HepG2 (cell line): ENCODE data around the gene POLN. TPM values are rescaled to one million over a fixed set of nuclear protein-coding genes. Genes with fewer than 3 reads are reported as not detected.
A peak's percentile ranks its signal among the peaks of the same experiment; 100 is the strongest.

Source experiments
- ARID5B ChIP-seq: IDR thresholded peaks from 2 replicates; pipeline ENCODE4 v1.4.0; 2020; ENCODE audit warnings: mild to moderate bottlenecking, missing genetic modification reagents
- CENPX ChIP-seq: sonication (generic); formaldehyde crosslinking; IDR thresholded peaks from 2 replicates; pipeline ENCODE4 v1.9.0; 2021; ENCODE audit warnings: mild to moderate bottlenecking, missing genetic modification reagents, moderate library complexity
- HOXA7 ChIP-seq: sonication (generic); formaldehyde crosslinking; IDR thresholded peaks from 2 replicates; pipeline ENCODE4 v1.8.1; 2022; ENCODE audit warnings: mild to moderate bottlenecking, missing genetic modification reagents, moderate library complexity
- IRF9 ChIP-seq: sonication (generic); formaldehyde crosslinking; IDR thresholded peaks from 2 replicates; pipeline ENCODE4 v1.8.0; 2022; ENCODE audit warnings: missing genetic modification reagents, mild to moderate bottlenecking, borderline replicate concordance
- NR2C2 ChIP-seq: sonication (generic); formaldehyde crosslinking; IDR thresholded peaks from 2 replicates; pipeline ENCODE4 v1.4.0; 2020; ENCODE audit warnings: missing genetic modification reagents, mild to moderate bottlenecking, moderate library complexity, borderline replicate concordance
- ZBTB7A ChIP-seq: sonication (generic); formaldehyde crosslinking; IDR thresholded peaks from 2 replicates; pipeline ENCODE4 v1.8.0; 2022; ENCODE audit warnings: mild to moderate bottlenecking, missing genetic modification reagents
- ZFP36L2 ChIP-seq: sonication (generic); formaldehyde crosslinking; IDR thresholded peaks from 2 replicates; pipeline ENCODE4 v1.4.0; 2020; ENCODE audit warnings: missing genetic modification reagents
- ZNF143 ChIP-seq: sonication (generic); formaldehyde crosslinking; IDR thresholded peaks from 2 replicates; pipeline ENCODE4 v1.4.0; 2020; ENCODE audit warnings: missing genetic modification reagents
- ZNF224 ChIP-seq: sonication (generic); formaldehyde crosslinking; IDR thresholded peaks from 2 replicates; pipeline ENCODE4 v1.5.0; 2020; ENCODE audit warnings: mild to moderate bottlenecking, missing genetic modification reagents
- ZNF281 ChIP-seq: sonication (generic); formaldehyde crosslinking; IDR thresholded peaks from 2 replicates; pipeline ENCODE4 v1.4.0; 2020; ENCODE audit warnings: missing genetic modification reagents, borderline replicate concordance
- ZNF7 ChIP-seq: IDR thresholded peaks from 2 replicates; pipeline ENCODE4 v1.6.1; 2016; ENCODE audit warnings: missing biosample characterization, missing genetic modification reagents
- ZNF766 ChIP-seq: sonication (generic); formaldehyde crosslinking; IDR thresholded peaks from 2 replicates; pipeline ENCODE4 v1.5.0; 2020; ENCODE audit warnings: missing genetic modification reagents, borderline replicate concordance
- polyA plus RNA-seq, 8 experiments: library from polyadenylated mRNA; depleted of rRNA in 3 of 8; stranded (reverse) in 7 of 8; unstranded in 1 of 8; fragments of >200 nt; fragmentation: Illumina TruSeq in 4 of 8; extraction: Trizol in 4 of 8; gene quantifications; 2 replicates each; pipeline versions ENCODE4 v1.2.1 to v1.2.3, GENCODE V29; 2011 to 2016; ENCODE audit warnings: low read depth in 4 of 8, missing spikeins in 1 of 8, mixed read lengths in 1 of 8; ENCODE audit not compliant: insufficient read depth in 1 of 8
- total RNA-seq, 5 experiments: library from RNA; depleted of rRNA; stranded (reverse); fragments of >200 nt; fragmentation: Illumina TruSeq; extraction: Trizol; gene quantifications; 2 replicates each; pipeline ENCODE4 v1.2.3, GENCODE V29; 2016; ENCODE audit warnings: low read depth in 1 of 5
- TF ChIP-seq, protein P1 (sequence below): fragments of 450-650 bp; IDR thresholded peaks from 2 replicates; pipeline ENCODE4 v1.6.1; 2016
- TF ChIP-seq, protein P2 (sequence below): sonication (generic); formaldehyde crosslinking; IDR thresholded peaks from 2 replicates; pipeline ENCODE4 v1.8.0; 2022; ENCODE audit warnings: missing genetic modification reagents, mild to moderate bottlenecking, moderate library complexity, borderline replicate concordance
- TF ChIP-seq, protein P3 (sequence below): sonication (generic); formaldehyde crosslinking; IDR thresholded peaks from 2 replicates; pipeline ENCODE4 v1.5.0; 2020; ENCODE audit warnings: mild to moderate bottlenecking, missing genetic modification reagents
- TF ChIP-seq, protein P4 (sequence below): sonication (generic); formaldehyde crosslinking; IDR thresholded peaks from 2 replicates; pipeline ENCODE4 v1.8.1; 2023; ENCODE audit warnings: mild to moderate bottlenecking, missing genetic modification reagents, borderline replicate concordance

POLN gene
- total and polyA plus RNA-seq, 2 of the 13 experiments (the other 11 are each of a cell fraction or from before 2014, with no cell fraction given) = 0.93 to 1.5 TPM

DNA sequence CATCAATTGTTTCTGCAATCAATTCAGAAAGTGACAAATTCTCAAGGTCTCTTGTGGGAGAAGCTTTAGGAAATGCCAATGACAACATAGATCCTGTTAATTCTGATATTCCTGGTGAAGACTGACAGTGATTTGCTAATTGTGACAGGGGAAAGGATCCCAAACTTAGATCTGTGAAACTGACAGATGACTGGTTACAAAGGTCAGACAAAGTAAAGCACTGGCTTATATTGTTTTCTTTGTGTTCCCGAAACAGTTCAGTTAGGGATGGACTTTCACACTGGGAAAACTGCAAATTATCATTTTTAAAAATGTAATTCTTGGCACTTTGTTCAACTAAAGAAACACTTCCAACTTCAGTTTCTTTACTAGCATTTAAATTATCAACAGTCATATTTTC, 152.7 kb downstream of the POLN start (continued):
- TF ChIP-seq, protein P1, sequence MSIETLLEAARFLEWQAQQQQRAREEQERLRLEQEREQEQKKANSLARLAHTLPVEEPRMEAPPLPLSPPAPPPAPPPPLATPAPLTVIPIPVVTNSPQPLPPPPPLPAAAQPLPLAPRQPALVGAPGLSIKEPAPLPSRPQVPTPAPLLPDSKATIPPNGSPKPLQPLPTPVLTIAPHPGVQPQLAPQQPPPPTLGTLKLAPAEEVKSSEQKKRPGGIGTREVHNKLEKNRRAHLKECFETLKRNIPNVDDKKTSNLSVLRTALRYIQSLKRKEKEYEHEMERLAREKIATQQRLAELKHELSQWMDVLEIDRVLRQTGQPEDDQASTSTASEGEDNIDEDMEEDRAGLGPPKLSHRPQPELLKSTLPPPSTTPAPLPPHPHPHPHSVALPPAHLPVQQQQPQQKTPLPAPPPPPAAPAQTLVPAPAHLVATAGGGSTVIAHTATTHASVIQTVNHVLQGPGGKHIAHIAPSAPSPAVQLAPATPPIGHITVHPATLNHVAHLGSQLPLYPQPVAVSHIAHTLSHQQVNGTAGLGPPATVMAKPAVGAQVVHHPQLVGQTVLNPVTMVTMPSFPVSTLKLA = no peak
- no peak for TF ChIP-seq ZBTB7A (CRISPR knock-in tag)
- TF ChIP-seq, protein P2, sequence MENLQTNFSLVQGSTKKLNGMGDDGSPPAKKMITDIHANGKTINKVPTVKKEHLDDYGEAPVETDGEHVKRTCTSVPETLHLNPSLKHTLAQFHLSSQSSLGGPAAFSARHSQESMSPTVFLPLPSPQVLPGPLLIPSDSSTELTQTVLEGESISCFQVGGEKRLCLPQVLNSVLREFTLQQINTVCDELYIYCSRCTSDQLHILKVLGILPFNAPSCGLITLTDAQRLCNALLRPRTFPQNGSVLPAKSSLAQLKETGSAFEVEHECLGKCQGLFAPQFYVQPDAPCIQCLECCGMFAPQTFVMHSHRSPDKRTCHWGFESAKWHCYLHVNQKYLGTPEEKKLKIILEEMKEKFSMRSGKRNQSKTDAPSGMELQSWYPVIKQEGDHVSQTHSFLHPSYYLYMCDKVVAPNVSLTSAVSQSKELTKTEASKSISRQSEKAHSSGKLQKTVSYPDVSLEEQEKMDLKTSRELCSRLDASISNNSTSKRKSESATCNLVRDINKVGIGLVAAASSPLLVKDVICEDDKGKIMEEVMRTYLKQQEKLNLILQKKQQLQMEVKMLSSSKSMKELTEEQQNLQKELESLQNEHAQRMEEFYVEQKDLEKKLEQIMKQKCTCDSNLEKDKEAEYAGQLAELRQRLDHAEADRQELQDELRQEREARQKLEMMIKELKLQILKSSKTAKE (CRISPR knock-in tag) = no peak
- TF ChIP-seq, protein P3, sequence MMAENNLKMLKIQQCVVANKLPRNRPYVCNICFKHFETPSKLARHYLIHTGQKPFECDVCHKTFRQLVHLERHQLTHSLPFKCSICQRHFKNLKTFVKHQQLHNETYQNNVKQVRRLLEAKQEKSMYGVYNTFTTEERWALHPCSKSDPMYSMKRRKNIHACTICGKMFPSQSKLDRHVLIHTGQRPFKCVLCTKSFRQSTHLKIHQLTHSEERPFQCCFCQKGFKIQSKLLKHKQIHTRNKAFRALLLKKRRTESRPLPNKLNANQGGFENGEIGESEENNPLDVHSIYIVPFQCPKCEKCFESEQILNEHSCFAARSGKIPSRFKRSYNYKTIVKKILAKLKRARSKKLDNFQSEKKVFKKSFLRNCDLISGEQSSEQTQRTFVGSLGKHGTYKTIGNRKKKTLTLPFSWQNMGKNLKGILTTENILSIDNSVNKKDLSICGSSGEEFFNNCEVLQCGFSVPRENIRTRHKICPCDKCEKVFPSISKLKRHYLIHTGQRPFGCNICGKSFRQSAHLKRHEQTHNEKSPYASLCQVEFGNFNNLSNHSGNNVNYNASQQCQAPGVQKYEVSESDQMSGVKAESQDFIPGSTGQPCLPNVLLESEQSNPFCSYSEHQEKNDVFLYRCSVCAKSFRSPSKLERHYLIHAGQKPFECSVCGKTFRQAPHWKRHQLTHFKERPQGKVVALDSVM (CRISPR knock-in tag) = no peak
- no peak for TF ChIP-seq ZNF143 (CRISPR knock-in tag)
- TF ChIP-seq NR2C2 (CRISPR knock-in tag) = no peak
- TF ChIP-seq ARID5B (CRISPR knock-in tag) = peak; percentile 13; the same call in 1 of the 2 replicates
- TF ChIP-seq ZNF766 (CRISPR knock-in tag) = no peak
- TF ChIP-seq HOXA7 (CRISPR knock-in tag) = no peak
- TF ChIP-seq ZNF224 (CRISPR knock-in tag) = no peak
- TF ChIP-seq ZFP36L2 (CRISPR knock-in tag) = no peak
- no peak for TF ChIP-seq ZNF281 (CRISPR knock-in tag)
- TF ChIP-seq IRF9 (CRISPR knock-in tag) = no peak
- no peak for TF ChIP-seq CENPX (CRISPR knock-in tag)
- no peak for TF ChIP-seq ZNF7 (CRISPR knock-in tag)
- TF ChIP-seq, protein P4, sequence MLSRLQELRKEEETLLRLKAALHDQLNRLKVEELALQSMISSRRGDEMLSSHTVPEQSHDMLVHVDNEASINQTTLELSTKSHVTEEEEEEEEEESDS = no peak
